Transverse colon (tissue), 4 donors: ENCODE results near the gene FBXL16. TPM values are rescaled to one million over a fixed set of nuclear protein-coding genes. Genes with fewer than 3 reads are reported as not detected.
A peak's percentile ranks its signal among the peaks of the same experiment; 100 is the strongest.

Experiments
- DNase-seq: peaks from one replicate; pipeline ENCODE4 v3.0.0-alpha.2; 2019
- H3K27ac ChIP-seq, 4 donors: fragments of 200-600 bp; sonication (generic); 2 replicates each; pipeline ENCODE4 v1.5.1; 2016 to 2018; ENCODE audit warnings: inconsistent platforms in 4 of 4
- H3K27me3 ChIP-seq: fragments of 200-600 bp; sonication (generic); 2 replicates; pipeline ENCODE4 v1.5.1; 2017; ENCODE audit warnings: inconsistent platforms
- H3K36me3 ChIP-seq, 4 donors: fragments of 200-600 bp; sonication (generic); 2 replicates each; pipeline ENCODE4 v1.5.1; 2017 to 2019; ENCODE audit warnings: inconsistent platforms in 4 of 4
- H3K4me1 ChIP-seq, 4 donors: fragments of 200-600 bp; sonication (generic); 2 replicates each; pipeline ENCODE4 v1.5.1; 2017 to 2020; ENCODE audit warnings: inconsistent platforms in 4 of 4
- H3K4me3 ChIP-seq, 4 donors: fragments of 200-600 bp; sonication (generic); 1 replicate in 1 of 4; 2 replicates in 3 of 4; pipeline versions ENCODE4 v1.5.1 to v1.6.1; 2017 to 2019; ENCODE audit warnings: inconsistent platforms in 4 of 4
- H3K9me3 ChIP-seq, 2 donors: fragments of 200-600 bp; sonication (generic); 2 replicates each; pipeline ENCODE4 v1.5.1; 2017 to 2019; ENCODE audit warnings: inconsistent platforms in 2 of 2
- EP300 ChIP-seq: sonication (generic); formaldehyde crosslinking; IDR thresholded peaks from one replicate; pipeline ENCODE4 v1.6.1; 2017; ENCODE audit warnings: antibody characterized with exemption, low read depth
- POLR2A ChIP-seq: fragments of 450-650 bp; IDR thresholded peaks from one replicate; pipeline ENCODE4 v1.6.1; 2016; ENCODE audit warnings: antibody characterized with exemption, mild to moderate bottlenecking, moderate library complexity
- POLR2AphosphoS5 ChIP-seq, 3 donors: sonication (generic); formaldehyde crosslinking; IDR thresholded peaks; one replicate each; pipeline ENCODE4 v1.6.1; 2016; ENCODE audit warnings: antibody characterized with exemption in 3 of 3
- WGBS, 2 donors: methylation state at CpG; one replicate each; pipeline ENCODE4 v1.1.5; 2018; ENCODE audit warnings: low coverage in 1 of 2; 5-methylcytosine and 5-hydroxymethylcytosine counted together
- in situ Hi-C, 4 donors: fragments of 200-750 bp; cut with MboI; loops; one replicate each; pipeline versions ENCODE4 v1.15.0 to v1.15.1; 2017; ENCODE audit warnings: low sequenced_read_pairs in 3 of 4, low pct_ligation_motif_present in 1 of 4, low pct_unique_long_range_greater_than_20kb in 1 of 4
- intact Hi-C: fragments of 100-400 bp; cut with DNase I; formaldehyde crosslinking; loops from one replicate; pipeline ENCODE4 v1.15.1; 2023; ENCODE audit warnings: low total_unique reads
- total RNA-seq, 4 donors: library from RNA; depleted of rRNA; stranded (reverse); fragments of >200 nt; gene quantifications; one replicate each; pipeline ENCODE4 v1.1.0, GENCODE V29; 2016
- TF ChIP-seq, protein P1 (sequence below), 5 experiments: fragments of 200-600 bp in 3 of 5; fragments of 450-650 bp in 2 of 5; sonication (generic) in 3 of 5; IDR thresholded peaks; 1 replicate in 2 of 5; 2 replicates in 3 of 5; pipeline ENCODE4 v1.5.1; 2016 to 2017; ENCODE audit warnings: antibody characterized with exemption in 5 of 5, inconsistent platforms in 3 of 5, mild to moderate bottlenecking in 2 of 5, moderate library complexity in 1 of 5

FBXL16 gene
- total RNA-seq, 4 donors from 2014 or later, result 0.60 to 3.5 (median 1.6) TPM; not detected in 1

DNA sequence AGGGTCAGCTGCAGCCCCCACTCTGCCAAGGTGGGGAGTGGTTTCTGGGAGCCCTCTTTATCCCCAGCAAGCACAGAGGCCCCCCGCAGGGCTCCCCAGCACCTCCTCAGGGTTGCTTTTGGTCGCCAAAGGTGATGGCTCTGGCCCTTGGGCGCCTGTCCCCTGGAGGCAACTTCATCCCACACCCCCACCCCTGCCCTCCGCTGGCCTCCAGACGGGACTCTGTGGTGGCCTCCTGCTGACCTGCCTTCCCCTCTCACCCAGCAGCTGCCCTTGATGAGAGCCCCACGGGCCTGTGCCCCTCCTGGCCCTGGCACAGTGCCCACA, 45.5 kb downstream of the FBXL16 start:
- Histone ChIP-seq H3K36me3 (no peaks in the 10 kb centered on the region), H3K9me3 (no peaks in the 10 kb centered on the region), H3K27ac (peak overlapping the region; percentile 56 to 85 (median 70)), H3K4me1 (peaks cover 10 to 16% (median 14%) of the 10 kb centered on the region in 4 donors), H3K27me3 (no peaks in the 10 kb centered on the region), H3K4me3 (peak overlapping the region in 2 of 4 donors; percentile 6 to 22)
- intact Hi-C loops (loop anchor here (5.0 kb wide), 1 partner anchor 83 kb away; no protein-coding TSS in a partner anchor), in situ Hi-C loops (no loop called here)
- DNase-seq, result no peak
- TF ChIP-seq, protein P1, sequence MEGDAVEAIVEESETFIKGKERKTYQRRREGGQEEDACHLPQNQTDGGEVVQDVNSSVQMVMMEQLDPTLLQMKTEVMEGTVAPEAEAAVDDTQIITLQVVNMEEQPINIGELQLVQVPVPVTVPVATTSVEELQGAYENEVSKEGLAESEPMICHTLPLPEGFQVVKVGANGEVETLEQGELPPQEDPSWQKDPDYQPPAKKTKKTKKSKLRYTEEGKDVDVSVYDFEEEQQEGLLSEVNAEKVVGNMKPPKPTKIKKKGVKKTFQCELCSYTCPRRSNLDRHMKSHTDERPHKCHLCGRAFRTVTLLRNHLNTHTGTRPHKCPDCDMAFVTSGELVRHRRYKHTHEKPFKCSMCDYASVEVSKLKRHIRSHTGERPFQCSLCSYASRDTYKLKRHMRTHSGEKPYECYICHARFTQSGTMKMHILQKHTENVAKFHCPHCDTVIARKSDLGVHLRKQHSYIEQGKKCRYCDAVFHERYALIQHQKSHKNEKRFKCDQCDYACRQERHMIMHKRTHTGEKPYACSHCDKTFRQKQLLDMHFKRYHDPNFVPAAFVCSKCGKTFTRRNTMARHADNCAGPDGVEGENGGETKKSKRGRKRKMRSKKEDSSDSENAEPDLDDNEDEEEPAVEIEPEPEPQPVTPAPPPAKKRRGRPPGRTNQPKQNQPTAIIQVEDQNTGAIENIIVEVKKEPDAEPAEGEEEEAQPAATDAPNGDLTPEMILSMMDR (IDR thresholded peaks at IDR 0.05), result no peak
- no peak for TF ChIP-seq POLR2AphosphoS5 (IDR thresholded peaks at IDR 0.05)
- no peak for TF ChIP-seq POLR2A
- TF ChIP-seq EP300, result no peak
- 57% methylated on average over 6 of the region's 6 CpGs; no CpG with 5 or more reads in 1 of the 2 donors for WGBS, 2 donors

DNA sequence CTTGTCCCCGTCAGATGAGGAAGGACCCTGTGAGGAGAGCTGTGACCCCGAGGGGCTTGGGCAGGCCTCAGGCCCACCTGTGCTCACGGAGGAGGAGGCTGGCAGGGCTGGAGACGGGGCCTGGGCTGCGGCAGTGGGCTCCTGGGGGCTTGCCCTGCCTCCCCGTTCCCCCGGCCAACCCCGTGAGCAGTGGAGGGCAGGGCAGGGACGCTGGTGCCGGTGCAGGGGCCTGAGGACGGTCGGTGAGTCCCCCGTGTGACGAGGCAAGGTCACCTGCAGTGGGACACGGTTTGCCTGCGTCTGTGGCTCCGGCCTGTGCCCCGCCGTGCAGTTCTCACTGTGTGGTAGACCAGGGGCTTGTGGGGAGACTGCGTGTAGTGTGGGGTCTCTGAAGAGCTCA, 46.0 kb downstream of the FBXL16 start:
- Histone ChIP-seq H3K27me3 (no peaks in the 10 kb centered on the region), H3K9me3 (no peaks in the 10 kb centered on the region), H3K36me3 (no peaks in the 10 kb centered on the region), H3K4me3 (no peak overlapping the region), H3K4me1 (peaks cover 10 to 16% (median 14%) of the 10 kb centered on the region in 4 donors), H3K27ac (peak overlapping the region in 1 of 4 donors; percentile 73)
- 84% methylated on average over 20 of the region's 20 CpGs; no CpG with 5 or more reads in 1 of the 2 donors for WGBS, 2 donors
- TF ChIP-seq EP300 (no peak), POLR2A (no peak), POLR2AphosphoS5 (IDR thresholded peaks at IDR 0.05) (no peak)
- TF ChIP-seq, protein P1 (IDR thresholded peaks at IDR 0.05), result no peak
- DNase-seq, result no peak
- intact Hi-C loops (loop anchor here (5.0 kb wide), 1 partner anchor 82 kb away; no protein-coding TSS in a partner anchor), in situ Hi-C loops (no loop called here)

DNA sequence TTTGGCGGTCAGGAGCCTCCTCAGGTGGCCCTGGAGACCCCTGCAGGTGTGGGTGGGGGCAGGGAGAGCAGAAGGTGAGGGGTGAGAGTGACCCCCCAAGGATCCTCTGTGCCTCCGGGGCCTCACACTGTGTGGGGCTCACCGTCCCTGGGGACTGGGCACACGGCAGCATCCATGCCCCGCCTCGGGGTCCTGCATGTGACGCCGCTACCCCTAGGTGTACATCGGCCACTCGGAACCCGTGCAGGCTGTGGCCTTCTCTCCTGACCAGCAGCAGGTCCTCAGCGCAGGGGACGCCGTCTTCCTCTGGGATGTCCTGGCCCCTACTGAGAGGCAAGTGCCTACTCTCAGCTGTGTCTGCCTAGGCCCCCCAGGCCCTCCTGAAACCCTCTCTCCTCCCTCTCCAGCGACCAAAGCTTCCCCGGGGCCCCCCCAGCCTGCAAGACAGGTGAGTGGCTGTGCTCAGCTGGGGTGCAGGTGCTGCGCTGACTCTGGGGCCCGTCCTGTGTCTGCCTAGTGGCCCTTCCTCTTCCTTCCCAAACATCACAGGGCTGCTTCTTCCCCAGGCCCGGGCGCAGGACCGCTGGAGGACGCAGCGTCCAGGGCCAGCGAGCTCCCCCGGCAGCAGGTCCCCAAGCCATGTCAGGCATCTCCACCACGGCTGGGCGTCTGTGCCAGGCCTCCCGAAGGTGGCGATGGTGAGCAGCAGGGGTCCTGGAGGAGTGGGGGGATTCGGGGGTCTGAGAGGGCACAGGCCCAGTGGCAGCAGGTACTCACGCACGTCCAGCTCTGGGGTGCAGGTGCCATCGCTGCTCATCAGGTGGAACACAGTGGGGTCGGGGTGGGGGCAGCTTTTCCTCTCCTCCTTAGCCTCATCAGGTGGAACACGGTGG, 46.7 kb downstream of the FBXL16 start:
- no peak for DNase-seq

DNA sequence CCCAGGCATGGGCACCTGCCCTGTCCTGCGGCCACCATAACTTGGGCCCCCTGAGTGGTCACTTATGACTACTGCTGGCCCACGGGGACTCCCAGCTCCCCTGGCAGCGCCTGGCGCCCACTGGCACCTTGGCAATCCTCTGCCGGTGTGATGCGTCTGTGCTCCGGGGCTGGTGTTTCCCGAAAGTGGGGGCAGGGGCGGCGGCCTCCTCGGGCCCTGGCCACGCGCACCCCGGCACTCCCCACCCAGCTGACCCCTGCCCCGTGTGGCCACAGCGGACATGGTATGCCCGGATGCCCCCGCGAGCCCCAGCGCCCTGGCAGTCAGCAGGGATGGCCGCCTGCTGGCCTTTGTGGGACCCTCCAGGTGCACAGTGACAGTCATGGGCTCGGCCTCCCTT, 48.1 kb downstream of the FBXL16 start:
- Histone ChIP-seq H3K4me1 (peaks cover 10 to 16% (median 14%) of the 10 kb centered on the region in 4 donors), H3K4me3 (no peak overlapping the region), H3K27ac (no peak overlapping the region), H3K27me3 (no peaks in the 10 kb centered on the region), H3K36me3 (no peaks in the 10 kb centered on the region), H3K9me3 (no peaks in the 10 kb centered on the region)
- TF ChIP-seq EP300, result no peak
- TF ChIP-seq POLR2AphosphoS5 (IDR thresholded peaks at IDR 0.05), result no peak
- TF ChIP-seq POLR2A, result no peak
- TF ChIP-seq, protein P1 (IDR thresholded peaks at IDR 0.05), result no peak
- intact Hi-C loops (no loop called here), in situ Hi-C loops (no loop called here)
- no peak for DNase-seq
- WGBS, 2 donors, result 100% methylated on average over 11 of the region's 22 CpGs; no CpG with 5 or more reads in 1 of the 2 donors

More for the DNA sequence above, 46.7 kb downstream of the FBXL16 start:
- 93% methylated on average over 23 of the region's 35 CpGs; no CpG with 5 or more reads in 1 of the 2 donors for WGBS, 2 donors
- H3K4me3 ChIP-seq, result no peak overlapping the region
- H3K27ac ChIP-seq, result no peak overlapping the region
- H3K9me3 ChIP-seq, result no peaks in the 10 kb centered on the region
- no peaks in the 10 kb centered on the region for H3K36me3 ChIP-seq
- peaks cover 10 to 16% (median 14%) of the 10 kb centered on the region in 4 donors for H3K4me1 ChIP-seq
- intact Hi-C loops, result no loop called here
- in situ Hi-C loops, result no loop called here
- no peaks in the 10 kb centered on the region for H3K27me3 ChIP-seq
- TF ChIP-seq, protein P1 (IDR thresholded peaks at IDR 0.05), result no peak
- TF ChIP-seq POLR2A (no peak), POLR2AphosphoS5 (IDR thresholded peaks at IDR 0.05) (no peak), EP300 (no peak)
